Measurements from ENCODE around the gene PSMB10.
"Not testable (repeated sequence)": the region's sequence is repeated elsewhere in the genome, so short reads cannot be mapped to it uniquely, and the experiment has no call there.

The PSMB10 gene

DNA sequence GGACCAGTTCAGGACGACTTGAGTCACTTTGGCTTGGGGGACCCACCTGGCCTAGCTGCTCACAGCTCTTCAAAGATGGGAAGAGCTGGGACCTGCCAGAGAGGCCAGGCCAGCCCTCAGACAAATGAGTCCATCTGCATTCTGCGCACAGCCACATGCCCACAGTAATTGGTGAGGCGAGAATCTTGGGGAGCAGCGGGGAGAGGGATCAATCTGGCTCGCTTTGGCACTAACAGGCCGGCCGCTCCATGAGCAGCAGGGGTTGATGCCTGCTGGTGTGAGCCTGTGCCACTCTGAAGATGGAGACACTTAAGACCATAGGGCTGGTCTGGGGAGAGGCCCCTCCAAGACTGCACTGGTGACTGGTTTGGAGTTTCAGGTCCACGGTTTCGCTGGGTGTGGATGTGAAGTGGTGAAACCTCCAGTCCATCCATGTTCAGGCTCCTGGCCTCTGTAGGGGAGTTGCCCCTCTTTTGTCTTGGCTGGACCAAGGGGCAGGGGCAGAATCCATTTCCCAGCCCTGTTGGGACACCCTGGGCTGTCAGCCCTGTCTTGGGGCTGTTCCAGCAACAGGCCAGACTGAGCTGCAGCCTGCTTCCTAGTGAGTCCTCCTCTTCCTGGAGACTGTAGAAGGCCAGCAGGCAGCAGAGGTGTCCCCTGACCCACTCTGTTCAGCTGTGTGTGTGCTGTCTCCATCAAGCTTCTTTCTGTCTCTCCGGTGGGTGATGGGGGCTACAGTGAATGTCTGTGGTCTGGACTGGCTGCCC, 12.3 kb downstream of the PSMB10 start:
- no peak for DNase-seq (ENCODE audit: low spot score)

- DNase-seq (ENCODE audit: low spot score), result no peak
Observed at GRCh38 chr16:67923414-67924116, 13.1 kb downstream of the PSMB10 start.

DNA sequence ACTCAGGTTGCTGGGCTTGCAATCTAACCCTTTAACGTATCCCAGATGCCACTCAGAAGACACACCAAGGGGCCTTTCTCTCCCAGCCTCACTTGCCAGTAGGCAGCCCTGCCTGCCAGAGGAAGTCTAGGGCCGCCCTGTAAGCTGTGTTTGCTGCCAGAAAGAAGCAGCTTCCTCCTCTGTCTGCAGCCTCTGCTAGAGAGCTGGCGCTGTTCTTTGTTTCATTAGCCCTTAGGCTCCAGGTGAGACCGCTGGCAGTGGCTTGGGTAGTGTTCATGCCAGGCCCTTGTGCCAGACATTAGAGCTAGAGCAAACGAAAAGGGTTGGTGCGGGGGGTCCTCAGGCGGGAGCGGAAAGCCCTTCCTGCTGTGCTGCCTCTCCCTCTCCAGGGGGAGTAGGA, 13.9 kb downstream of the PSMB10 start:
- no peak for DNase-seq (ENCODE audit: low spot score)

DNA sequence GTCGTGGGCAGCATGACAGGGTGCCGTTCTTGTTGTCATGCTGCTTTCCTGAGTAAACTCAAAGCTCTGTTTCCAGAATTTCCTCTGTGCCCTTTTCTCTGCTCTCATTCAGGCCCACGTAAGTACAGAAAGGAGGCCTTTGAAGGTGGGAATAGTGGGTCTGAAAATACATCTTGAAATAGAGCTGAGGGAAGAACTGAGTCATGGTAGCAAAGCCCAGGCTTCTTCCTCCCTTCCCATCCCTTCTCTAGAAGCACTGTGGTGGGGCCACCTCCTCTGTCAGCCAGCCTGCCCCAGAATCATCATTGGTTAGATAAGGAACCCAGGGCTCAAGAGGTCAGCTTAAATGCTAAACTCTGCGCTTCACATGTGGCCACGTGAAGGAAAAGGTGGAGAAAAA, 14.4 kb downstream of the PSMB10 start:
- DNase-seq (ENCODE audit: low spot score), result no peak

DNA sequence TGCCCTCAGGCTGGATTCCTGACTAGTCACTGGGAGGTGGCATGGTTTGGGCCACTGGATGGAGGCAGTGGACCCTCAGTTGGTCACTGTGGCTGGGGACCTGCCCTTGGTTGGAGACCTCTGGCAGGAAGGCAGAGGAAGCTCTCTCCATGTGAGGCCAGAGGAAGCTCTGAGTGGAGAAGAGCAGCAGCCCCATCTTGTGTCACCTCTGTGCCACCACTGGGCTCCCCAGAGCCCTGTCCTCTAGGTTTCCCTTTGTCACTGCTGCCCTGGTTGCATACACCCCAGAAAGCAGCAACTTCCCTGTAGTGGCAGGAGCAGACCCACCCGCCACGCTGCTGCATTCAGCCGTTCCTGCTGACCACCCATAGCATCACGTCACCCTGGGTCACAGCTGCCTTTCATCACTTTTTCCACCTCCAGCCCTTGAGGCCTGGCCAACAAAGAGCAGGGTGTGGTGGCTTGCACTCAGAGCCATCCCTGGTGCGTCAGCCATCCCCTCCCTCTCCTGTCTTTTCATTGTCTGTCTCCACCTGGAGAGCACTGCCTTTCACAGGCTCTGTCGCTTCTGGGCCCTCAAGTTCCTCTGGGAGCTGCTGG, 16.9 kb downstream of the PSMB10 start:
- DNase-seq (ENCODE audit: low spot score), result no peak

DNA sequence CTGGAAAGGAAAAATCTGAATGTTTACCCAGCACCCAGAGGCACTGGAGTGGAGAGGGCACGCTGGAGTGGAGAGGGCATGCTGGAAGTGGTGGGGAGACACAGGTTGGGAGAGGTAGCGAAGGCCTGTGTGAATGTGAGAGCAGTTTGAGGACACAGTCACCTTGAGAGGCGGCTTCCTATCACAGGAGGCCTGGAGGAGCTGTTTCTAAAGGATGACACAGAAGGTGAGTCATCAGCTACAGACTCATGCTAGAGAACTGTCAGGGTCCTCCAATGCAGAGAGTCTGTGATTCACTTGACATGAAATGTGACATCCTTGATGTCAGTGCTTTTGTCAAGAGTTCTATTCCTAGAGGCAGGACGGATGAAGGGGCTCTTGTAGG, 18.8 kb downstream of the PSMB10 start:
- DNase-seq (ENCODE audit: low spot score), result no peak

- DNase-seq (ENCODE audit: low spot score), result no peak
Observed at GRCh38 chr16:67917140-67917851, 19.4 kb downstream of the PSMB10 start.

- no peak for DNase-seq (ENCODE audit: low spot score)
Observed at GRCh38 chr16:67915831-67916723, 20.6 kb downstream of the PSMB10 start.

DNA sequence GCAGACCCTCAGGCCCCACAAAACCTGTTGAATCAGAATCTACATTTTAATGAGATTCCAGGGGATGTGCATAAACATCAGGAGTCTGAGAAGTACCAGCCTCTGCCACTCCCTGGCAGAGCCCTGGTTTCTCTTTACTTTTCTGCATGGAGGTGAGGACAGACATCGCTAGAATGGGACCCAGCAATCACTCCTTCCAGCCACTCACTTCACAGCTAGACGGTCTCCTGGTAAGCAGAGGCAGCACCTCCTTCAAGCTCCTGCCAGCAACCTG, 21.2 kb downstream of the PSMB10 start:
- DNase-seq (ENCODE audit: low spot score), result not testable (repeated sequence)

- DNase-seq (ENCODE audit: low spot score), result no peak
Observed at GRCh38 chr16:67914758-67915495, 21.7 kb downstream of the PSMB10 start.

- DNase-seq (ENCODE audit: low spot score), result peak; percentile 94
Observed at GRCh38 chr16:67910158-67910557, 26.5 kb downstream of the PSMB10 start.

DNA sequence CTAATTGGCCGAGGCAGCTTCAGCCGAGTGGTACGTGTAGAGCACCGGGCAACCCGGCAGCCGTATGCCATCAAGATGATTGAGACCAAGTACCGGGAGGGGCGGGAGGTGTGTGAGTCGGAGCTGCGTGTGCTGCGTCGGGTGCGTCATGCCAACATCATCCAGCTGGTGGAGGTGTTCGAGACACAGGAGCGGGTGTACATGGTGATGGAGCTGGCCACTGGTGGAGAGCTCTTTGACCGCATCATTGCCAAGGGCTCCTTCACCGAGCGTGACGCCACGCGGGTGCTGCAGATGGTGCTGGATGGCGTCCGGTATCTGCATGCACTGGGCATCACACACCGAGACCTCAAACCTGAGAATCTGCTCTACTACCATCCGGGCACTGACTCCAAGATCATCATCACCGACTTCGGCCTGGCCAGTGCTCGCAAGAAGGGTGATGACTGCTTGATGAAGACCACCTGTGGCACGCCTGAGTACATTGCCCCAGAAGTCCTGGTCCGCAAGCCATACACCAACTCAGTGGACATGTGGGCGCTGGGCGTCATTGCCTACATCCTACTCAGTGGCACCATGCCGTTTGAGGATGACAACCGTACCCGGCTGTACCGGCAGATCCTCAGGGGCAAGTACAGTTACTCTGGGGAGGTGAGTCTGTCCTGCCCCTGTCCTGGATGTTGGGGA, 27.5 kb downstream of the PSMB10 start:
- no peak for DNase-seq (ENCODE audit: low spot score)

DNA sequence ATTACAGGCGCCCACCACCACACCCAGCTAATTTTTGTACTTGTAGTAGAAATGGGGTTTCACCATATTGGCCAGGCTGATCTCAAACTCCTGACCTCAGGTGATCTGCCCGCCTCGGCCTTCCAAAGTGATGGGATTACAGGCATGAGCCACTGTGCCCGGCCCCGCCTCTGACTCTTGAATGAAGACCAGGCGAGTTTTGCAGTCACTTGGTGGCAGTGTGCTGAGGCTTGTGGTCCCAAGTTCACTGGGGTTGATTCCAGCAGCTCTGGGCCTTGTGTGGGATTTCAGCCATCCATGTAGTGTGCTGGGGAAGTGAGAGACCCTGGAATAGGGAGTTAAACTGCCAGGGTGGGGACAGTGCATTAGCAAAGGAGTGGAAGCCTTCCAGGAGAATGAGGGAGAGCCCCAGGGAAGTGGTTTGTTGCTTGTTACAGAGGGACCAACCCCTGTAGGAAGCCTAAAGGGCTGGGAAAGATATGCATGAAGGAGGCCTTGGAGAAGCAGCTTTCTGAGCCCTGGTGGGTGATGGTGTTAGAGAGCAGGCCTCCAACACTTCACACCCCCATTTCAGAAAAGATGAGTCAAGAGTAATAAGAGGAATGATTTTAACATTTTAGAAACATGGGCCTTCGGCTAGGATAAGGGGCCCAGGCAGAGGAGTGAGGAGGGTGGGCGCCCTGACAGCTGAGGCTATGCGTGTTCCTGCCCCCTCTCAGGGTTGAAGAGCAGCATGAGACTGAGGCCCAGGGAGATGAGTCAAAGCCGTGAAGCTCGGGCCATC, 29.1 kb downstream of the PSMB10 start:
- DNase-seq (ENCODE audit: low spot score), result no peak

DNA sequence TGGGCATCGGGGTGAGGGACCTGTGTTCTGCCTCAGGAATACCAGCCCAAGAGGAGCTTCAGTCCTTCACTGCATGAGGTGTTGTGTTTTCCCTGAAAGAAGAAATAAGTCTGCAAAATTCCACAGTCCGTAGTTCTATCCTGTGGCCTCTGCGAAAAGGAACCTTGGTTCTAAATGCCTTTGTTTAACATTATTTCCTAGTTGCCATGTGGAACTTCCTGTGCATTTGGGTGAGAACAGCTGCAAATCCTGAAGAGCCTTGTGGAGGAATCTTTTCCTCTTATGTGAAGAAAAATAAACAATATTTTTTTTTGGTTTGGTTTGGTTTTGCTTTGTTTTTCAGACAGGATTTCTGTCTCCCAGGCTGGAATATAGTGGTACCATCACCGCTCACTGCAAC, 33.8 kb downstream of the PSMB10 start:
- no peak for DNase-seq (ENCODE audit: low spot score)

DNA sequence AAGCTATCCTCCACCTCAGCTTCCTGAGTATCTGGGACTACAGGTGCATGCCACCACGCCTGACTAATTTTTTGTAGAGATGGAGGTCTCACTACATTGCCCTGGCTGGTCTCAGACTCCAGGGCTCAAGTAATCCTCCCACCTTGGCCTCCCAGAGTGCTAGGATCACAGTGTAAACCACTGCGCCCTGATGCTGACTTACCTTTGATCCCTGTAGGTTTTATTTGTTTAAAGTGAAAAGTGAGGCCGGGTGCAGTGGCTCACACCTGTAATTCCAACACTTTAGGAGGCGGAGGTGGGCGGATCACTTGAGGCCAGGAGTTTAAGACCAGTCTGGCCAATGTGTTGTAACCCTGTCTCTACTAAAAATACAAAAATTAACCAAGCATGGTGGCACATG, 34.9 kb downstream of the PSMB10 start:
- no peak for DNase-seq (ENCODE audit: low spot score)

DNA sequence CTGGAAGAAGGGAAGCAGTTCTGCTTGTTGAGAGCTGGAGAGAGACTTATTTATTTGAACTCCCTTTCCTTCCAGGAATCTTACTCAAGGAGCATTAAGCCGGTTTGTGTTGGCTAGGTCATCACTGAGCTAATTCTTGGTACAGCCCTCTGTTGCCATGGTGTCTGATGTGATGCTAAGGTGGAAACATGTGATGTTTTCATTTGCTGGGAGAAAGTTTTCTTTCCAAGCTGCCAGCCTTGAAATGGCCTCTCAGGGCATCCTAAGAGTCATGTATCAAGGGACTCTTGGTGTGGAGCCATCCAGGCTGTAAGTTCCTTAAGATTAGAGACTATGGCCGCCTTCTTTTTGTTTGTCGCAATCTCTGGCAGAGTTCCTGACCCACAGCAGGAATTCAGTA, 39.4 kb downstream of the PSMB10 start:
- peak; percentile 55 for DNase-seq (ENCODE audit: low spot score)

DNA sequence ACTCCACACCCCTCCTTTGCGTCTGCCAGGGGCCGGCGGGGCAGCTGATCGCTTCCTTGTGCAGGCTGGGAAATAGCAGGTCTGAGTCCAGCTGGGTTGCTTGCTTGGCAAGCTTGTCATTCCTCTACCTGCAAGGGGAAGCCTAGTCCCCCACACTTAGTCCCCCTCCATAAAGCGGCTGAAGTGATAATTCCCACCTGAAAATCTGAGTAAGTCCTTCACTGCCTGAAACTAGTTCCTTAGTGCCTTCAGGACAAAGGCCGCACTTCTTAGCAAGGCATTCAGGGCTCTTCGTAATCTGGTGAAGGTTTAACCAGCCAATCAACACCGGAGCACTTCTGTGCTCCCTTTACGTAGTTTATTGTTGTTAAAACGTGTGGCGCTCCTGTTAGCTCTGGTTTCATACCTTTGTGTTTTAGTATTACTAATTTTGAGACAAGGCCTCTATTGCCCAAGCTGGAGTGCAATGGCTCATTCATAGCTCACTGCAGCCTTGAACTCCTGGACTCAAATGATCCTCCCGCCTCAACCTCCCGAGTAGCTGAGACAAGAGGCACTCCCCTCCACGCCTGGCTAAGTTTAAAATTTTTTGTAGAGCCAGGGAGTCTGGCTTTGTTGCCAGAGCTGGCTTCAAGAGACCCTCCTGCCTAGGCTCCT, 42.8 kb downstream of the PSMB10 start:
- DNase-seq (ENCODE audit: low spot score), result no peak

DNA sequence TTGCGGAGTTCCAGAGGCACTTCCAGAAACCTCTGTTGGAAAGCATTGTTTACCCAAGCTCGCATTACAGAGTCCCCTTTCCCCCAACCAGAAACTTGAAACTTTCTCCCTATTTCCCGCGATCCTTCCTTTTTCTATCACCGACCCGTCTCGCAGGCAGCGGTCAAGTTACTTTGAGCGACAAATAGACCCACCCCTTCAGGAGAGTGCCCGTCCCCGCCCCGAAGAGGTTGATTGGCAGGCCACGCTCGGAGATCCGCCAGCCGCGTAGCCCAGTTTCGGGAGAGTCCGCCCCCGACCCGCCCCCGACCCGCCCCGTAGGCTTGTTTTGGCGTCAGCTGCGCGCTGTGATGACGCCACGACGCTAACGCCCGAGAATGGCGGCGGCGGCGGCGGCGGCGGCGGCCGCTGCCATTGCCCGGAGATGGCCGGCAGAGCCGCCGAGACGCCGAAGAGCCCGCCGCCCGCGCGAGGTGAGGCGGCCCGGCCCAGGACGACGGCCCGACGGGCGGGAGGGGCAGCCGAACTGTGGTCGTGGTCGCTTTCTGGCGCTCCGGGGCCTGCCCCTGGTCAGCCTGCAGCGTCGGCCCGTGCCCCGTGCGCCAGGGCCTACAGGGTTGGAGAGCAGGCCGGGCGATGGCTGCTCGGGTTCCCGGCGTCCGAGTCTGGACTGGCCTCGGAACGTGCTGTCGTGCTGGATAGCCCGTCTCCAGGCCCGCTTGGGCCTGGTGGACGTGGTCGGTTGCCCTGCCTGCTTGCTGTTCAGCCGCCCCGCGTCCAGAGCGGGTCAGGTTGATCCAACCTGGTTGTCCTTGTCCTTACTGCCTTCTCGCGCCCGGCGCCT, 43.5 kb downstream of the PSMB10 start, which contains the start of gene PSKH1:
Gene PSKH1, plus strand, starts transcription at position 356 of the 844 bp plus-strand sequence. CDS start 15,496 bp downstream, outside the sequence.
- peak; percentile 96 for DNase-seq (ENCODE audit: low spot score)

Data from pons (tissue), 1 donor.